ENCODE data around the gene ZBTB7B.

Gene ZBTB7B

GRCh38 chr1:155040358-155041093, 37.9 kb downstream of the ZBTB7B start:
- DNase-seq = no peak

GRCh38 chr1:155042789-155043188, 40.2 kb downstream of the ZBTB7B start:
- DNase-seq = no peak

- DNase-seq = no peak
These were observed 40.7 kb downstream of the ZBTB7B start for GRCh38 chr1:155043301-155043702.

GRCh38 chr1:155043793-155044192, 41.2 kb downstream of the ZBTB7B start:
- no peak for DNase-seq

- DNase-seq = no peak
These were observed 41.8 kb downstream of the ZBTB7B start for GRCh38 chr1:155044365-155044764.

- no peak for DNase-seq
These were observed 42.4 kb downstream of the ZBTB7B start for GRCh38 chr1:155044812-155045657.

- DNase-seq = no peak
These were observed 46.1 kb downstream of the ZBTB7B start for GRCh38 chr1:155048449-155049334.

DNA sequence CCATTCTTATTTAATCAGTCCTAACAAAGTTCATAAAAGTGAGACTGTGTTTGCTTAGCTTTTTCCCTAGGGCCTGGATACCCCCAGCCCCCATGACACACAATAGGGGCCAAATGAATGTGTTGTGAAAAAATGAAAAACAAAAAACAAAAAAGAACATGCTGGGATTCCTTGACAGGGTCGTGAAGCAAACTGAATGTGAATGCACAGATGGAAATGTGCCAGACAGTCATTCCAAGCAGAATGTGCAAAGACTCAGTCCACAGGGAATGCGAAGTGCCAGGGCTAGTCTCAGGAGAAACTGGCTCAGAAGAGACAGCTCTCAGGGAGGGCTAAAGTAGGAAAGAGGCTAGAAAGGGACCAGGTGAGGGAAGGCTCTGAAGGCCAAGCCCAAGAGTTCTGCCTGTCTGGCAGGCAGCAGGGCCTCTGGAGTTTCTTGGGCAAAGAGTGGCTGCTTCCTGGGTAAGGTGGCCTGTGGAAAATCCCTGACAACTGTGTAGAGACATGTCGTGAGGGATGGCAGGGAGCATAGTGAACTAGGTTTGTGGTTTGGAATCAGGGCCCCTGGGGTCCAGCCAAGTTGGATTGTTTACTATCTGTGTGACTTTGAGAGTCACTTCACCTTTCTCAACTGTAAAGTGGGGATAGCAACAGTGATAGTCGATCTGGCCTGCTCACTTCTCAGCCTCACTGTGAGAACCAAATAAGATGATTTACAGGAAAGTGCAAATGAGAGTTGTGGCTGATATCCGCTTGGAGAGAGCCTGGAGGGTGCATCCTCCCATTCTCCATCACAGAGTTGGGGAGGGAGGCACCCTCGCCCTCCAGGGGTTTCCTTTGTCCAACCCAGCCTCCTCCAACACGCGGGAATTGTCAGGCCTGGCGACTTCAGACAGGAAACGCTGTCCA, 47.3 kb downstream of the ZBTB7B start:
- DNase-seq = no peak

- DNase-seq = no peak
These were observed 48.1 kb downstream of the ZBTB7B start, which contains the start of gene ADAM15 for GRCh38 chr1:155050560-155051341. Gene ADAM15, plus strand, starts transcription at chr1:155051316. Its CDS starts 71 bp downstream, at chr1:155051387.

DNA sequence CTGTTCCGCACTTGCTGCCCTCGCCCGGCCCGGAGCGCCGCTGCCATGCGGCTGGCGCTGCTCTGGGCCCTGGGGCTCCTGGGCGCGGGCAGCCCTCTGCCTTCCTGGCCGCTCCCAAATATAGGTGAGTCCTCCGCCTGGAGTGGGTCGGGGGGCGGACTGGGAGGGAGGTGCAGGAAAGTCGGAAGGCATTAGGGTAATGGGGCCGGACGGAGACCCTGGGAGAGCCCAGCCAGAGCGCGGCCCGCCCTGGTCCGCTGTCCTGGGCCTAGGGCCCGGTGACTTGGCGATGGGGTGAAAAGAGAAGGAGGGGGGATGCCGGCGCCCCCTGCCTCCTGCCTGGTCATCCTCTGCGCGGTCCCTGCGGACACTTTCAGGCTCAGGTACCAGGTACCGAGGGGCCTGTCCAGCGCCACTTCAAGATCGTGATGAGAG, 48.8 kb downstream of the ZBTB7B start:
- no peak for DNase-seq

GRCh38 chr1:155051777-155052398, 49.3 kb downstream of the ZBTB7B start:
- no peak for DNase-seq

GRCh38 chr1:155052439-155053395, 50.1 kb downstream of the ZBTB7B start:
- DNase-seq = peak; percentile 46

DNA sequence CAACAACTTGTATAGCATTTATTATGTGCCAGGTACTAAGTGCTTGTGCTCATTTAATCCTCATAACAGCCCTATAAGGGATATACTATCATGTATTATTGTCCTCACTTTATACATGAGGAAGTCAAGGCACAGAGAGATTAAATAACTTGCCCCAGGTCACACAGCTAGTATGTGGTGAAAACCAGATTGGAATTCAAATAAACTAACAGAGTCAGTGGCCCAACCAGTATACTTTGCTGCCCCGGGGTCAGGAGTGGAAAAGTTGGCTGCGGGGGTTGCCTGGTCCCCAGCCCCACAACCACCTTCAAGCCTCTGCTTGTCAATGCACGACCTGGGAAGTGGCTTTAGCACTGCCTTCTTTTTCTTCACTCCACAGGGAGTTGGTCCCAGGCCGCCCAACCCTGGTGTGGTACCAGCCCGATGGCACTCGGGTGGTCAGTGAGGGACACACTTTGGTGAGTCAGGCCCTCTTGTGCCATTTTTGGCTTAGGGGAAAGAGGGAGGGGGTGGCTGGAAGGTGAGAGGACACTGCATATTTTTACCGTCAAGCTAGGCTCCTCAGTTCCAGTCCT, 51.0 kb downstream of the ZBTB7B start:
- DNase-seq = no peak

- DNase-seq = no peak
These were observed 54.5 kb downstream of the ZBTB7B start for GRCh38 chr1:155057104-155057503.

GRCh38 chr1:155057788-155058211, 55.2 kb downstream of the ZBTB7B start:
- no peak for DNase-seq

- no peak for DNase-seq
These were observed 58.1 kb downstream of the ZBTB7B start for GRCh38 chr1:155060736-155061135.

DNA sequence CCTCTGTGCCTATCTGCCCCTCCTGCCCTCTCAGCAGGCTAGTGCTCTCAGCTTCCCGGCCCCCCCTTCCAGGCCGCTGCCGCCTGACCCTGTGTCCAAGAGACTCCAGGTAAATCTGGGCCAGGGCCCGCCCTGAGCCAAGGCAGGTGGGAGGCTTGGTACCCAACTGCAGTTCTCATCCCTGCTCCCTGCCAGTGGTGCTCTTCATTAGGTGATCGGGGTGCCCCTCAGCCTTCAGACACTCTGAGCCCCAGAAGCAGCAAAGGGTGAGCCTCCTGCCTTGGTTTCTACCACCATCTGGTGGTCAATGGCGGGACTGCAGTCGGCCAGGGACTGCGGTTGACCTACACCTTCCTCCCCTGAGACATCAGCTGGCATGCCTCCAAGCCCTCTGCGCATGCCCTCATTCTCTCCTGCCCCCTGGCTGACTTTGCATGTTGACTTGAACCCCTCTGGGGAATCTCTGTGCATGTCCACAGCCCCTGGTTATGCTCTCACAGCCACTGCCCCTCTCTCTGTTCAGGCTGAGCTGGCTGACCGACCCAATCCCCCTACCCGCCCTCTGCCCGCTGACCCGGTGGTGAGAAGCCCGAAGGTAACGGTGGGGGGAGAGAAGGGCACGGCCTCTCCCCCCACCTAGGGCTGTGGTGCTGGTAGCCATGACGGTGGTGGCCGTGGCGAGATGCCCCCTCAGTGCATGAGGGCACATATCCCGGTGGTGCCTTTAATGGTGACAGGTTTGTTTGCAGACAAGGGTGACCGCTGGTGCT, 59.0 kb downstream of the ZBTB7B start:
- DNase-seq = peak; percentile 75

DNA sequence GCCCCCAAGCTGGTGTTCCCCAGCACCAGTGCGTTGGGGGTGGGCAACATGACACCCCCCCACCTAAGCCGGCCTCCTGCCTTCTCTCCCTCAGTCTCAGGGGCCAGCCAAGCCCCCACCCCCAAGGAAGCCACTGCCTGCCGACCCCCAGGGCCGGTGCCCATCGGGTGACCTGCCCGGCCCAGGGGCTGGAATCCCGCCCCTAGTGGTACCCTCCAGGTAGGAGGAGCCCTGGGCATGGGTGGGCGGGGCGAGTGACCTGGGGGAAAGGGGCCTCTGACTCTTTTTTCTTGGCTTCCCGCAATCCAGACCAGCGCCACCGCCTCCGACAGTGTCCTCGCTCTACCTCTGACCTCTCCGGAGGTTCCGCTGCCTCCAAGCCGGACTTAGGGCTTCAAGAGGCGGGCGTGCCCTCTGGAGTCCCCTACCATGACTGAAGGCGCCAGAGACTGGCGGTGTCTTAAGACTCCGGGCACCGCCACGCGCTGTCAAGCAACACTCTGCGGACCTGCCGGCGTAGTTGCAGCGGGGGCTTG, 59.6 kb downstream of the ZBTB7B start:
- DNase-seq = no peak

Data from NCI-H187 treated with DMSO at 0.1 percent for 48 hours (cell line).